MCF 10A (cell line): ENCODE measurements around the gene RNU4-1. TPM values are rescaled to one million over a fixed set of nuclear protein-coding genes. Genes with fewer than 3 reads are reported as not detected.

Source experiments
- BruUV-seq: library from RNA; stranded (reverse); fragments of 400-500 nt; replicated peaks from 2 replicates; lab custom pipeline; 2021; lab: Mats Ljungman, UMichigan
- CTCF ChIA-PET: fragments of 300-600 bp; sonication (Branson Sonifier 250); formaldehyde crosslinking; extraction: SDS; loops from one replicate; lab custom pipeline; 2021; ENCODE audit warnings: antibody characterized with exemption, inconsistent platforms; lab: Yijun Ruan, JAX
- POLR2A ChIA-PET: fragments of 300-600, 350-650 bp; sonication (Branson Sonifier 250); formaldehyde crosslinking; extraction: SDS; loops from one replicate; lab custom pipeline; 2020; ENCODE audit warnings: antibody characterized with exemption, inconsistent platforms; lab: Yijun Ruan, JAX
- DNase-seq: peaks from one replicate; pipeline ENCODE4 v3.0.0-alpha.2; 2018; ENCODE audit not compliant: unreplicated experiment
- H3K27ac Mint-ChIP-seq: one replicate; pipeline ENCODE4 v1.8.0; 2022; ENCODE audit warnings: mild to moderate bottlenecking, low read depth, mixed read lengths; ENCODE audit not compliant: unreplicated experiment
- H3K27me3 Mint-ChIP-seq: one replicate; pipeline ENCODE4 v1.8.0; 2022; ENCODE audit warnings: mixed read lengths; ENCODE audit not compliant: insufficient read depth, unreplicated experiment
- H3K36me3 Mint-ChIP-seq: one replicate; pipeline ENCODE4 v1.8.0; 2022; ENCODE audit warnings: mild to moderate bottlenecking, moderate library complexity, mixed read lengths; ENCODE audit not compliant: insufficient read depth, unreplicated experiment
- H3K4me1 Mint-ChIP-seq: one replicate; pipeline ENCODE4 v1.8.0; 2022; ENCODE audit warnings: mixed read lengths; ENCODE audit not compliant: insufficient read depth, unreplicated experiment
- H3K4me3 Mint-ChIP-seq: one replicate; pipeline ENCODE4 v1.8.0; 2022; ENCODE audit warnings: mild to moderate bottlenecking, moderate library complexity, mixed read lengths; ENCODE audit not compliant: unreplicated experiment
- H3K9me3 Mint-ChIP-seq: one replicate; pipeline ENCODE4 v1.8.0; 2022; ENCODE audit warnings: mixed read lengths; ENCODE audit not compliant: unreplicated experiment
- intact Hi-C: fragments of 100-400 bp; cut with micrococcal nuclease; formaldehyde crosslinking; loops from 2 replicates; pipeline ENCODE4 v1.14.1; 2022
- total RNA-seq: library from RNA; stranded (reverse); gene quantifications from 2 replicates; pipeline ENCODE4 v1.2.3, GENCODE V29; 2022
- TF ChIP-seq, protein P1 (sequence below): fragments of 200-600 bp; IDR thresholded peaks from one replicate; pipeline ENCODE4 v1.8.0; 2022; ENCODE audit warnings: antibody characterized with exemption, mild to moderate bottlenecking; ENCODE audit not compliant: unreplicated experiment

The RNU4-1 gene
- total RNA-seq, 1 experiment from 2014 or later: 1,764 TPM

- CTCF ChIA-PET: no interaction called here
- POLR2A ChIA-PET: interaction anchor here (1.0 kb wide), 1 partner anchor 13 kb away, joined by 4 read pairs; the partner anchor contains the start of gene RNU4-2
- Mint-ChIP-seq H3K36me3 (no peaks in the 10 kb centered on the region), H3K4me1 (no peaks in the 10 kb centered on the region), H3K27ac (no peak overlapping the region), H3K27me3 (no peaks in the 10 kb centered on the region), H3K9me3 (no peaks in the 10 kb centered on the region), H3K4me3 (no peak overlapping the region)
- TF ChIP-seq, protein P1, sequence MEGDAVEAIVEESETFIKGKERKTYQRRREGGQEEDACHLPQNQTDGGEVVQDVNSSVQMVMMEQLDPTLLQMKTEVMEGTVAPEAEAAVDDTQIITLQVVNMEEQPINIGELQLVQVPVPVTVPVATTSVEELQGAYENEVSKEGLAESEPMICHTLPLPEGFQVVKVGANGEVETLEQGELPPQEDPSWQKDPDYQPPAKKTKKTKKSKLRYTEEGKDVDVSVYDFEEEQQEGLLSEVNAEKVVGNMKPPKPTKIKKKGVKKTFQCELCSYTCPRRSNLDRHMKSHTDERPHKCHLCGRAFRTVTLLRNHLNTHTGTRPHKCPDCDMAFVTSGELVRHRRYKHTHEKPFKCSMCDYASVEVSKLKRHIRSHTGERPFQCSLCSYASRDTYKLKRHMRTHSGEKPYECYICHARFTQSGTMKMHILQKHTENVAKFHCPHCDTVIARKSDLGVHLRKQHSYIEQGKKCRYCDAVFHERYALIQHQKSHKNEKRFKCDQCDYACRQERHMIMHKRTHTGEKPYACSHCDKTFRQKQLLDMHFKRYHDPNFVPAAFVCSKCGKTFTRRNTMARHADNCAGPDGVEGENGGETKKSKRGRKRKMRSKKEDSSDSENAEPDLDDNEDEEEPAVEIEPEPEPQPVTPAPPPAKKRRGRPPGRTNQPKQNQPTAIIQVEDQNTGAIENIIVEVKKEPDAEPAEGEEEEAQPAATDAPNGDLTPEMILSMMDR: no peak
- BruUV-seq: no TSS peak
- intact Hi-C loops: no loop called here
- no peak for DNase-seq
These were observed 14.6 kb downstream of the RNU4-1 start for GRCh38 chr12:120278137-120279069.

- Mint-ChIP-seq H3K36me3 (no peaks in the 10 kb centered on the region), H3K9me3 (no peaks in the 10 kb centered on the region), H3K4me3 (no peak overlapping the region), H3K4me1 (no peaks in the 10 kb centered on the region), H3K27me3 (no peaks in the 10 kb centered on the region), H3K27ac (no peak overlapping the region)
- no TSS peak for BruUV-seq
- peak; percentile 35 for DNase-seq
- TF ChIP-seq, protein P1: no peak
- CTCF ChIA-PET: interaction anchor here (0.6 to 0.7 kb wide), 2 partner anchors 10 to 25 kb away, joined by 3 to 5 read pairs; partner anchors contain the start of gene SIRT4
- intact Hi-C loops: no loop called here
- POLR2A ChIA-PET: interaction anchor here (0.6 to 2.9 kb wide), 5 partner anchors 13 to 76 kb away, joined by 3 to 6 read pairs (median 3); partner anchors contain the start of genes RNU4-2 and RPLP0
These were observed 16.3 kb downstream of the RNU4-1 start for GRCh38 chr12:120276734-120277133.

DNA sequence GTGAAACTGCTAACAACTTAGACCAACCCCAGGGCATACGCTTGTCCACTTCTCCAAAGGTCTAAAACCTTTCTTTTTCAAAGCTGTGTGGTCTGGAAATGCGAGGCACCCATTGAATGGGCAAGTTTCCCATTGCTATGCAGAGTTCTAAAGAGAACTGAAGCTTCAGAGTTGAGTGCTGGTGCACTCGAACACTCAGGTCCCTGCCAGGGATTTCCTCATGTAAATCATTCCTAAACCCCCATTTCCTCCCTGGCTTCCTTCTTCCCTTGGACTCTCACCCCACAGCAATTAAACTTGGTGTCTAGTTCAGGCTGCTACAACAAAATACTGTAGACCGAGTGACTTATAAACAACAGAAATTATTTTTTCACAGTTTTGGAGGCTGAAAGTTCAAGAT is 25.3 kb downstream of the RNU4-1 start:
- Mint-ChIP-seq H3K4me3 (no peak overlapping the region), H3K27ac (no peak overlapping the region), H3K4me1 (peaks cover 15% of the 10 kb centered on the region), H3K36me3 (peaks cover 7% of the 10 kb centered on the region), H3K27me3 (no peaks in the 10 kb centered on the region), H3K9me3 (no peaks in the 10 kb centered on the region)
- DNase-seq: no peak
- intact Hi-C loops: loop anchor here (10.0 kb wide), 1 partner anchor 153 kb away; the partner anchor contains the start of gene RAB35
- ChIA-PET POLR2A (interaction anchor here (7.6 to 15.6 kb wide), 3 partner anchors 24 to 68 kb away, joined by 112 to 549 read pairs (median 236); partner anchors contain the start of genes RNU4-1, RNU4-2 and RPLP0), CTCF (interaction anchor here (0.5 to 15.6 kb wide), 5 partner anchors 10 to 68 kb away, joined by 3 to 454 read pairs (median 90); partner anchors contain the start of gene RPLP0)
- no TSS peak for BruUV-seq
- TF ChIP-seq, protein P1: no peak
